Erythroblast (primary cell): ENCODE data around the gene MIB1.

ENCODE experiments used
- GATA1 ChIP-seq: IDR thresholded peaks from 2 replicates; pipeline ENCODE4 v1.6.1; 2011; ENCODE audit warnings: low read depth, mild to moderate bottlenecking, control low read depth, low read length, moderate library complexity
- POLR2A ChIP-seq: IDR thresholded peaks from 2 replicates; pipeline ENCODE4 v1.6.1; 2011; ENCODE audit warnings: mild to moderate bottlenecking, low read length

DNA sequence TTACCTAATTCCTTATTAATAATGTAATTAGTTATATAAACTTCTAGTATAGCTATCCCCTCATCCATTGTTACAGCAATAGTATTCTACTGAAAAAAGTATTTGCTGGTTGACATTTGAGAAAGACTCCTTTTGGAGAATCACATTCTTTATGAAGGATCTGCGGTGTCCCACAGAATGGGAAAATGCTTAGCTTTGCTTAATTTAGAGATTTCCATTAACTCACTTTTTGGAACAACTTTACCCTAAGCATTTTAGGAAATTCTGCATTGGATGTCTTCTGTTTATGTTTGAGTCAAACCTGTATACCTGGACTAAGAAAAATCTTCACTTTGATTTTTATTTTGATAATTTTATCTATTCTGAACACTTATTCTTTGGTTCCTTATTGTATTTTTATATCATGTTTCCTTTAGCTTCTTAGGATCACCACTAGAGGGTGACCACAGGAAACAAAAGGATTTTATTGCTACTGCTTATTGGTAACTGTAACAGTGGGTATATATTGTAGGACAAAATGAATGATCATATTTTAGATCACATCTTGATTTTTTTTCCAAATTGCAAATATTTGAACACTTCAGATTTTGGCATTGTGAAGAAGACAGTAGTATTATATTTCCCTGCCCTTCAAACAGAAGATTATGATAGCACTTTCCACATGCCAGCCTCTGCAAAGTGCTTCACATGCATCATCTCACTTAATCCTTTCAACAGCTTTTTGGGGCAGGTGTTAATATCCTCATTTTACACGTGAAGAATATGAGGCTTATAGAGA, 79.6 kb downstream of the MIB1 start:
- TF ChIP-seq POLR2A (no peak), GATA1 (no peak)
